HCT116 (cell line): ENCODE measurements around the gene ABCF3. TPM values are rescaled to one million over a fixed set of nuclear protein-coding genes. Genes with fewer than 3 reads are reported as not detected.

Experiments used
- ATAC-seq: fragments of 200-7000 bp; cut with Tn5 transposase; 2 replicates; pipeline ENCODE4 v1.9.1; 2020; ENCODE audit warnings: mild to moderate bottlenecking, moderate library complexity
- BruUV-seq: library from RNA; stranded (reverse); fragments of 400-500 nt; replicated peaks from 2 replicates; lab custom pipeline; 2021; lab: Mats Ljungman, UMichigan
- CTCF ChIA-PET: fragments of 300-600 bp; sonication (Branson Sonifier 250); formaldehyde crosslinking; loops from one replicate; lab custom pipeline; 2021; ENCODE audit warnings: antibody characterized with exemption; lab: Charles Lee
- POLR2A ChIA-PET: fragments of 300-600, 350-600 bp; sonication (Branson Sonifier 250); formaldehyde crosslinking; loops from one replicate; lab custom pipeline; 2021; ENCODE audit warnings: antibody characterized with exemption; lab: Charles Lee
- RAD21 ChIA-PET, 2 experiments: fragments of 300-600 bp; sonication (Branson Sonifier 250); formaldehyde crosslinking; loops; one replicate each; lab custom pipeline; 2023; ENCODE audit warnings: low total read pairs in 2 of 2; ENCODE audit not compliant: uncharacterized antibody in 2 of 2, unreplicated experiment in 2 of 2, low non-redundant PET in 1 of 2; lab: Charles Lee
- DNase-seq: peaks from one replicate; pipeline ENCODE4 v3.0.0-alpha.2; 2010; ENCODE audit warnings: low read depth, low spot score
- H2AFZ ChIP-seq: fragments of 200-600 bp; shearing (Covaris generic), sonication (generic); 2 replicates; pipeline ENCODE4 v1.6.1; 2017; ENCODE audit warnings: low read depth, mixed run types, mixed read lengths, antibody characterized with exemption, low read length; ENCODE audit not compliant: poor library complexity, severe bottlenecking
- H3K27ac ChIP-seq: 2 replicates; pipeline ENCODE4 v1.5.1; 2012; ENCODE audit warnings: low read depth, low read length
- H3K27me3 ChIP-seq: fragments of 200-600 bp; sonication (generic); 2 replicates; pipeline ENCODE4 v1.6.1; 2016; ENCODE audit warnings: mixed run types, low read length, mixed read lengths; ENCODE audit not compliant: insufficient read depth
- H3K36me3 ChIP-seq, 2 experiments: fragments of 200-500 bp in 1 of 2; fragments of 200-600 bp in 1 of 2; sonication (Bioruptor generic) in 1 of 2; sonication (generic) in 1 of 2; 2 replicates each; pipeline versions ENCODE4 v1.5.1 to v1.6.1; 2014 to 2016; ENCODE audit warnings: low read length in 2 of 2, inconsistent platforms in 1 of 2, mixed read lengths in 1 of 2, mixed run types in 1 of 2; ENCODE audit not compliant: insufficient read depth in 2 of 2, control insufficient read depth in 1 of 2
- H3K4me1 ChIP-seq, 2 experiments: fragments of 200-600 bp in 1 of 2; sonication (generic) in 1 of 2; 2 replicates each; pipeline versions ENCODE4 v1.5.1 to v1.6.1; 2012 to 2017; ENCODE audit warnings: low read length in 2 of 2, inconsistent platforms in 1 of 2, mild to moderate bottlenecking in 1 of 2, mixed read lengths in 1 of 2, mixed run types in 1 of 2, moderate library complexity in 1 of 2; ENCODE audit not compliant: insufficient read depth in 2 of 2, control insufficient read depth in 1 of 2
- H3K4me2 ChIP-seq: fragments of 200-600 bp; sonication (generic); 2 replicates; pipeline ENCODE4 v1.6.1; 2017; ENCODE audit warnings: mixed run types, low read length, mixed read lengths
- H3K4me3 ChIP-seq, 2 experiments: fragments of 200-600 bp in 1 of 2; sonication (generic) in 1 of 2; replicated peaks in 1 of 2; 2 replicates each; pipeline ENCODE4 v1.5.1; 2011 to 2016; ENCODE audit warnings: low read length in 2 of 2, control low read depth in 1 of 2, low read depth in 1 of 2, mild to moderate bottlenecking in 1 of 2, mixed read lengths in 1 of 2, mixed run types in 1 of 2
- H3K79me2 ChIP-seq: fragments of 200-600 bp; sonication (generic); 2 replicates; pipeline ENCODE4 v1.6.1; 2017; ENCODE audit warnings: mild to moderate bottlenecking, mixed run types, low read length, moderate library complexity, mixed read lengths; ENCODE audit not compliant: insufficient read depth
- H3K9ac ChIP-seq: fragments of 200-600 bp; sonication (generic); 2 replicates; pipeline ENCODE4 v1.6.1; 2016; ENCODE audit warnings: low read length, mixed read lengths
- H3K9me2 ChIP-seq: fragments of 200-600 bp; sonication (generic), shearing (Covaris generic); 2 replicates; pipeline ENCODE4 v1.6.1; 2017; ENCODE audit warnings: mixed run types, mild to moderate bottlenecking, moderate library complexity; ENCODE audit not compliant: insufficient read depth
- H3K9me3 ChIP-seq, 2 experiments: fragments of 200-500 bp in 1 of 2; fragments of 200-600 bp in 1 of 2; sonication (Bioruptor generic) in 1 of 2; sonication (generic) in 1 of 2; 2 replicates each; pipeline ENCODE4 v1.6.1; 2014 to 2017; ENCODE audit warnings: low read length in 2 of 2, mixed read lengths in 2 of 2, inconsistent platforms in 1 of 2, low read depth in 1 of 2, mild to moderate bottlenecking in 1 of 2, mixed run types in 1 of 2, moderate library complexity in 1 of 2; ENCODE audit not compliant: control insufficient read depth in 1 of 2, insufficient read depth in 1 of 2
- H4K20me1 ChIP-seq: fragments of 200-600 bp; sonication (generic), shearing (Covaris generic); 2 replicates; pipeline ENCODE4 v1.6.1; 2017; ENCODE audit warnings: mixed run types, mild to moderate bottlenecking, moderate library complexity; ENCODE audit not compliant: insufficient read depth
- CEBPB ChIP-seq: IDR thresholded peaks from 2 replicates; pipeline ENCODE4 v1.6.1; 2012; ENCODE audit warnings: low read depth
- EGR1 ChIP-seq: IDR thresholded peaks from 2 replicates; pipeline ENCODE4 v1.6.1; 2012; ENCODE audit warnings: low read depth
- ELF1 ChIP-seq: IDR thresholded peaks from 2 replicates; pipeline ENCODE4 v1.6.1; 2012; ENCODE audit warnings: low read depth, borderline replicate concordance
- EZH2 ChIP-seq: fragments of 200-600 bp; sonication (generic); IDR thresholded peaks from 2 replicates; pipeline ENCODE4 v1.6.1; 2017; ENCODE audit warnings: antibody characterized with exemption, mixed run types
- FOSL1 ChIP-seq: IDR thresholded peaks from 2 replicates; pipeline ENCODE4 v1.6.1; 2012; ENCODE audit warnings: low read depth
- JUND ChIP-seq: IDR thresholded peaks from 2 replicates; pipeline ENCODE4 v1.6.1; 2012
- POLR2A ChIP-seq: IDR thresholded peaks from 2 replicates; pipeline ENCODE4 v1.7.0; 2011; ENCODE audit warnings: borderline replicate concordance; ENCODE audit not compliant: insufficient read depth, insufficient read length; ENCODE audit errors: extremely low read depth
- POLR2AphosphoS5 ChIP-seq: IDR thresholded peaks from 2 replicates; pipeline ENCODE4 v1.6.1; 2011; ENCODE audit warnings: mild to moderate bottlenecking, low read depth, low read length, moderate library complexity
- RAD21 ChIP-seq: IDR thresholded peaks from 2 replicates; pipeline ENCODE4 v1.6.1; 2012; ENCODE audit warnings: low read depth, mild to moderate bottlenecking
- SIN3A ChIP-seq: IDR thresholded peaks from 2 replicates; pipeline ENCODE4 v1.6.1; 2012; ENCODE audit warnings: low read depth
- SP1 ChIP-seq: IDR thresholded peaks from 2 replicates; pipeline ENCODE4 v1.6.1; 2012; ENCODE audit warnings: low read depth
- ZFX ChIP-seq: fragments of 450-650 bp; IDR thresholded peaks from 2 replicates; pipeline ENCODE4 v1.6.1; 2017
- intact Hi-C: fragments of 100-400 bp; cut with micrococcal nuclease; formaldehyde crosslinking; loops from 2 replicates; pipeline ENCODE4 v1.10.0; 2022
- total RNA-seq: library from RNA; stranded (reverse); gene quantifications from one replicate; pipeline ENCODE4 v1.2.1, GENCODE V29; 2021; ENCODE audit not compliant: unreplicated experiment
- TF ChIP-seq, protein P1 (sequence below): IDR thresholded peaks from 2 replicates; pipeline ENCODE4 v1.6.1; 2012

The ABCF3 gene
- total RNA-seq, 1 experiment from 2014 or later, result 74.6 TPM

DNA sequence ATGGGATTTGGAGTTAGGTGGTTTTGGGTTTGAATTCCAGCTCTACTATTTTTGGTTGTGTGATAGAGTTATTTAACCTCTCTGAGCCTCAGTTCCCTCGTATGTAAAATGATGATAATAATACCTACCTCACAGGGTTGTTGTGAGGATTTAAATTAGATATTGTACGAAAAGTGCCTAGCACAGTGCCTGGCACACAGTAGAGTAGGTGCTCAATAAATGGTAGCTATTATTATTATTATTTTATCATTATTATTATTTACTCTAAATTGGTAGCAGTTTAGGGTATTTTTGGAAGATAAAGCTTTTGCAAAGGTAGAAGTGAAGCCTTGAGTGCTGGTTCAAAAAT lies 12.7 kb upstream of the ABCF3 start:
- peaks cover 10 to 30% of the 10 kb centered on the region in 2 experiments for H3K4me1 ChIP-seq
- no peak for ATAC-seq
- RAD21 ChIA-PET, result no interaction called here
- POLR2A ChIA-PET, result no interaction called here
- H3K9ac ChIP-seq, result no peak overlapping the region
- H4K20me1 ChIP-seq, result no peaks in the 10 kb centered on the region
- H3K4me3 ChIP-seq, result no peak overlapping the region
- no peaks in the 10 kb centered on the region for H3K27me3 ChIP-seq
- H3K27ac ChIP-seq, result no peak overlapping the region
- H3K9me2 ChIP-seq, result no peaks in the 10 kb centered on the region
- no peak overlapping the region for H3K4me2 ChIP-seq
- DNase-seq, result no peak
- no peak for TF ChIP-seq POLR2A
- no peak for TF ChIP-seq ZFX
- no peak for TF ChIP-seq JUND
- no peak for TF ChIP-seq SIN3A
- no peak for TF ChIP-seq FOSL1
- no peak for TF ChIP-seq POLR2AphosphoS5
- no peak for TF ChIP-seq RAD21
- no peak for TF ChIP-seq EGR1
- no peak for TF ChIP-seq EZH2
- H2AFZ ChIP-seq, result no peak overlapping the region
- no peaks in the 10 kb centered on the region for H3K9me3 ChIP-seq
- H3K79me2 ChIP-seq, result peaks cover 37% of the 10 kb centered on the region
- no TSS peak for BruUV-seq
- CTCF ChIA-PET, result no interaction called here
- intact Hi-C loops, result no loop called here
- peaks cover 5 to 16% of the 10 kb centered on the region in 2 experiments for H3K36me3 ChIP-seq

DNA sequence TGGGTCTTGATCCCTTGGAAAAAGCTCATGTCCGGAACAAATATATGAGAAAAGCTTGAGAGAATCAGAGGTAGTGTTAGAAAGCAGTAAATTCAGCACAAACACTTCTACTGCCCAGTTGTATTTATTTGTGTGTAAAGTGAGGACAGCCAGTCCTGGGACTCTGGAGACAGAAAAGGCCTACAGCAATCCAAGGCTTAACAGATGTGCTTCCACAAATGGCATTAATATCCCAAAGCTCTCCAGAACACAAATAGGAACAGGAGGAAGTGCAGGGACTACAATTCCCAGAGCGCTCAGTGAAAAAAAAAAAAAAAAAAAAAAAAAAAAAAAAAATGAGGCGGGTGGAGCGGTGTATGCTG lies 11.7 kb upstream of the ABCF3 start:
- CTCF ChIA-PET, result interaction anchor here (0.8 to 1.0 kb wide), 2 partner anchors 46 to 56 kb away, joined by 3 read pairs; no protein-coding TSS in a partner anchor
- Histone ChIP-seq H3K9me2 (no peaks in the 10 kb centered on the region), H3K9me3 (no peaks in the 10 kb centered on the region), H3K36me3 (peaks cover 14 to 26% of the 10 kb centered on the region in 2 experiments), H3K79me2 (peaks cover 46% of the 10 kb centered on the region), H3K4me2 (peak overlapping the region; percentile 48), H2AFZ (no peak overlapping the region), H3K27me3 (no peaks in the 10 kb centered on the region), H3K9ac (no peak overlapping the region), H3K4me3 (peak overlapping the region in 1 of 2 experiments; percentile 36; a peak in 2 of 4 replicates), H4K20me1 (no peaks in the 10 kb centered on the region), H3K4me1 (peaks cover 10 to 30% of the 10 kb centered on the region in 2 experiments), H3K27ac (peak overlapping the region; percentile 15; the same call in 1 of the 2 replicates)
- DNase-seq, result no peak
- TF ChIP-seq ELF1 (no peak), RAD21 (no peak), SP1 (no peak), JUND (no peak), SIN3A (no peak), CEBPB (no peak)
- TF ChIP-seq, protein P1, sequence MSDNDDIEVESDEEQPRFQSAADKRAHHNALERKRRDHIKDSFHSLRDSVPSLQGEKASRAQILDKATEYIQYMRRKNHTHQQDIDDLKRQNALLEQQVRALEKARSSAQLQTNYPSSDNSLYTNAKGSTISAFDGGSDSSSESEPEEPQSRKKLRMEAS, result no peak
- intact Hi-C loops, result loop anchor here (2.0 kb wide), 1 partner anchor 39 kb away; the partner anchor contains the start of gene EIF2B5
- no TSS peak for BruUV-seq
- POLR2A ChIA-PET, result interaction anchor here (0.6 to 1.7 kb wide), 5 partner anchors 12 to 72 kb away, joined by 3 to 6 read pairs (median 3); partner anchors contain the start of gene ABCF3
- RAD21 ChIA-PET, result interaction anchor here (0.7 kb wide), 2 partner anchors 60 to 62 kb away, joined by 3 to 4 read pairs; no protein-coding TSS in a partner anchor
- ATAC-seq, result no peak
